Measurements from ENCODE around the gene SMOC2.

SMOC2 gene

GRCh38 chr6:168448243-168448855 is 7.4 kb downstream of the SMOC2 start:
- DNase-seq (ENCODE audit: low spot score), result no peak

GRCh38 chr6:168450917-168451316 is 9.9 kb downstream of the SMOC2 start:
- no peak for DNase-seq (ENCODE audit: low spot score)

GRCh38 chr6:168451805-168452517 is 11.0 kb downstream of the SMOC2 start:
- DNase-seq (ENCODE audit: low spot score), result no peak

GRCh38 chr6:168452685-168453377 is 11.8 kb downstream of the SMOC2 start:
- DNase-seq (ENCODE audit: low spot score), result no peak

GRCh38 chr6:168455847-168456530 is 15.0 kb downstream of the SMOC2 start:
- no peak for DNase-seq (ENCODE audit: low spot score)

GRCh38 chr6:168456907-168457652 is 16.1 kb downstream of the SMOC2 start:
- DNase-seq (ENCODE audit: low spot score), result no peak

GRCh38 chr6:168457653-168457934 is 16.6 kb downstream of the SMOC2 start:
- DNase-seq (ENCODE audit: low spot score), result no peak

GRCh38 chr6:168458101-168458500 is 17.1 kb downstream of the SMOC2 start:
- DNase-seq (ENCODE audit: low spot score), result no peak

GRCh38 chr6:168459572-168459971 is 18.6 kb downstream of the SMOC2 start:
- no peak for DNase-seq (ENCODE audit: low spot score)

GRCh38 chr6:168462289-168462853 is 21.4 kb downstream of the SMOC2 start:
- DNase-seq (ENCODE audit: low spot score), result no peak

- DNase-seq (ENCODE audit: low spot score), result no peak
These were observed 23.6 kb downstream of the SMOC2 start for GRCh38 chr6:168464546-168464945.

- DNase-seq (ENCODE audit: low spot score), result no peak
These were observed 27.1 kb downstream of the SMOC2 start for GRCh38 chr6:168468045-168468444.

GRCh38 chr6:168469521-168469920 is 28.5 kb downstream of the SMOC2 start:
- no peak for DNase-seq (ENCODE audit: low spot score)

GRCh38 chr6:168469926-168470325 is 28.9 kb downstream of the SMOC2 start:
- DNase-seq (ENCODE audit: low spot score), result no peak

- no peak for DNase-seq (ENCODE audit: low spot score)
These were observed 31.4 kb downstream of the SMOC2 start for GRCh38 chr6:168472363-168472762.

GRCh38 chr6:168473197-168473596 is 32.2 kb downstream of the SMOC2 start:
- DNase-seq (ENCODE audit: low spot score), result no peak

GRCh38 chr6:168475188-168476013 is 34.4 kb downstream of the SMOC2 start:
- no peak for DNase-seq (ENCODE audit: low spot score)

GRCh38 chr6:168479421-168479820 is 38.4 kb downstream of the SMOC2 start:
- DNase-seq (ENCODE audit: low spot score), result no peak

- DNase-seq (ENCODE audit: low spot score), result no peak
These were observed 39.5 kb downstream of the SMOC2 start for GRCh38 chr6:168480481-168480880.

- no peak for DNase-seq (ENCODE audit: low spot score)
These were observed 44.8 kb downstream of the SMOC2 start for GRCh38 chr6:168485818-168486217.

GRCh38 chr6:168490757-168491156 is 49.8 kb downstream of the SMOC2 start:
- no peak for DNase-seq (ENCODE audit: low spot score)
